Cerebellar nuclear complex (tissue), 1 donor: ENCODE results near the gene CCDC38.

Experiments used
- DNase-seq, 2 experiments: peaks; one replicate each; lab custom pipeline; 2025; lab: John Stamatoyannopoulos, UW

CCDC38 gene

DNA sequence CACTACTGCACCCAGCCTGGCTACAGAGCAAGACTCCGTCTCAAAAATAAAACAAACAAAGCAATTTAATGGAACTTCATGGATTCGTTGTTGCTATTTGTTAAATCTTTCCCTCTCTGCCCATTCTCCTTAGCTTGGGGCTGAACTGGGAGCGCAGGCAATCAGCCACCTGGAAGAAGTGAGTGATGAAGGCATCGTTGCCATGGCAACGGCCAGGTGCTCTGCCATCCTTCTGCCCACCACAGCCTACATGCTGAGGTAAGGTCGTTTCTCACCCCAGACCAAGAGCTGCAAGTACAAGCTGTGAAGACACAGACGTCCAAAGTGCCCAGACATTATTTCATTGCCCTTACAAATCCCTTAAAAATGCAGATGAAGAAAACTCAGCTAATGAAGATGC lies 19.8 kb upstream of the CCDC38 start:
- DNase-seq = no peak

DNA sequence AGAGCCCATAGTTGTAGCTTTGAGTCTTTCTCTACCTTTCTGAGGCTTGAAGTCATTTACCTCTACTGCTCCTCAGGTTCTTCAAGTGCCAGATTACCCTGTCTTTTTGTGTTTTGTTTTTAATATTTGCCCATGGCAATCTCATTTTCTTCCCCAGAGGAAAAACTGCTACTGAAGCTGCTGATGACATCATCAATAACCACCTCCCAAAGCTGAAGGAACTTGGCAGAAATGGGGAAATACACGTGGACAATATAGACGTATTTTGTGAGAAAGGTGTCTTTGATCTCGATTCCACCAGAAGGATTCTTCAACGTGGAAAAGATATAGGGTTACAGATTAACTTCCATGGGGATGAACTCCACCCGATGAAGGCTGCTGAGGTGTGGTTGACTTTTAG lies 17.8 kb upstream of the CCDC38 start:
- no peak for DNase-seq

DNA sequence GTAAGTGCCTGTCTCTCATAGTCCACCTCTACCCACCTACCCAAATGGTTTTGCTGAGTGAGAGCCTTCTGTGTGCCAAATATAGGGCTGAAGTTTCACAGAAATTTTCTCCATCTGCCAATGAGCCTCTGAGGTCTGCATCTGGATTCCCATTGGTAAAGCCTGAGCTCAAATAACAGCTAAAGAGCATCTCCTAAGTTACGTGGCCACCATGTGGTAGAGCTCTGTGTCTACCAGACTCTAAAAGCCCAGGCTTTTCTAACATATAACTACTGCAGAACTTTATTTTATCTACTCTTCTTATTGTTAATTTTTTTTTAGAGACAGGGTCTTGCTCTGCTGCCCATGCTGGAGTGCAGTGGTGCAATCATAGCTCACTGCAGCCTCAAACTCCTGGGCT lies 16.7 kb upstream of the CCDC38 start:
- no peak for DNase-seq

DNA sequence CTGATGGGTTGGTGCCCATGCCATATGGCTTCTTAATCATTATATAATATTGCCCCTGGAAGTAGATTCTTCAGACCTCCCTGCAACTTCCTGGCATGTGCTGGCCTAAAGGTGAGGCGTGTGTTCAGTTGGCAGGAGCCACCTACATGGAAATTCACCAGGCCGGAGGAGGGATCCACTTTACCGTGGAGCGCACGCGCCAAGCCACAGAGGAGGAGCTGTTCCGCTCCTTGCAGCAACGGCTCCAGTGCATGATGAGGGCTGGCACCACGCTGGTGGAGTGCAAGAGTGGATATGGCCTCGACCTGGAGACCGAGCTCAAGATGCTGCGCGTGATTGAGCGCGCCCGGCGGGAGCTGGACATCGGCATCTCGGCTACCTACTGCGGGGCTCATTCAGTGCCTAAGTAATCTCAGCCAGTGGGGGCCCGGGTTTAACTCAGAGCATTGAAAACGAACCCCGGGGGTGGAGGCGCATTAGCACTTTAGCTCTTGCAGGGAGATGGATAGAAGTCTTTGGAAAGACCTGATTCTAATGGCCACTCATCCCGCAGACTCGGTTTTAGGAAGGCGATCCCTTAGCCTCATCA lies 14.2 kb upstream of the CCDC38 start:
- peak; percentile 43 to 69 for DNase-seq

DNA sequence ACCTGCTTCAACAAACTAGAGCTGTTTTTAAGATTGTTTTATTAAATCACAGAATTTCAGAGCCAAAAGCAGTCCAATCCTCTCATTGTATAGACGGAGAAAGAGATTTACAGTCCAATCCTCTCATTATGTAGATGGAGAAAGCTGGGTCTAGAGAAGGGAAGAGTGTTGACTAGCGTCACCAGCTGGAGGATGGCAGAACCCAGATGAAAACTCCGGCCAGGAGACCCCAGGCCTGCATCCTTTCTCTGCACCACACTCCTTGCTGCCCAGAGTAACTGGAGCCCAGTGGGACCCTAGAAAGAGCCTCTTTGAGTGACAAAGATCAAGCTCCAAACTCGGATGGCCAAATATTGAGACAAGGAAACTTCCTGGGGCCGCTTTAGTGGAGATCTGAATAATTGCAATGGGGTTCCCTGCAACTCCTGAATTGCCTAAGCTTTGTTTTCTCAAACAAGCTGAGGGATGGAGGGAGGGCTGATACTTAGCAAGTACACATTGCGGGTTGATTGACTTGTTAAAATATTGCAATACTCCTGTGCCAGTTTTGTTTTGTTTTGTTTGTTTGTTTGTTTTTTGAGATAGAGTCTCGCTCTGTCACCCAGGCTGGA lies 13.2 kb upstream of the CCDC38 start:
- DNase-seq = no peak

DNA sequence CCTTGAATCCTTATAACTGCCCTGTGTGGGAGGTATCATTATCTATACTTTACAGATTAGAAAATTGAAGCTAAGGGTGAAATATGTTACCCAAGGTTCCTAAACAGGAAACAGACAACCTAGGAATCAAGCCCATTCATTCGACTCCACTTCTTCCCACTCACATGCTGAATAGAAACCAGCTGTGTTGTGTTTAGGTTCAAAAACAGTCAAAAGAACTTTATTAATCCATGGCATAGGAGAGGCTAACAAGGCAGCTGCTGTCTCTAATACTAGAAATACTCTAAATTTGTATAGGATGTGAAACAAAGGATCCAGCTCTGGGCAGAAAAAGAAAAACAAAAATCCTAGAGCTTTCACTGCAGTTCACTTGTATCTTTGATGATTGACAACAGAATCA lies 10.6 kb upstream of the CCDC38 start:
- DNase-seq = no peak

DNA sequence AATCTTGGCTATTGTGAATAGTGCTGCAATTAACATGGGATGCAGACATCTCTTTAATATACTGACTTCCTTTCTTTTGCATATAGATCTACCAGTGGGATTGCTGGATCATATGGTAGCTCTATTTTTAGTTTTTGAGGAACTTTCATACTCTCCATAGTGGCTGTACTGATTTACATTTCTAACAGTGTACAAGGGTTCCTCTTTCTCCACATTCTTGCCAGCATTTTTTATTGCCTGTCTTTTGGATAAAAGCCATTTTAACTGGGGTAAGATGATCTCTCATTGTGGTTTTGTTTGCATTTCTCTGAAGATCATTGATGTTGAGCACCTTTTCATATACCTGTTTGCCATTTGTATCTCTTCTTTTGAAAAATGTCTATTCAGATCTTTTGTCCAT lies 9.1 kb upstream of the CCDC38 start:
- DNase-seq = no peak

DNA sequence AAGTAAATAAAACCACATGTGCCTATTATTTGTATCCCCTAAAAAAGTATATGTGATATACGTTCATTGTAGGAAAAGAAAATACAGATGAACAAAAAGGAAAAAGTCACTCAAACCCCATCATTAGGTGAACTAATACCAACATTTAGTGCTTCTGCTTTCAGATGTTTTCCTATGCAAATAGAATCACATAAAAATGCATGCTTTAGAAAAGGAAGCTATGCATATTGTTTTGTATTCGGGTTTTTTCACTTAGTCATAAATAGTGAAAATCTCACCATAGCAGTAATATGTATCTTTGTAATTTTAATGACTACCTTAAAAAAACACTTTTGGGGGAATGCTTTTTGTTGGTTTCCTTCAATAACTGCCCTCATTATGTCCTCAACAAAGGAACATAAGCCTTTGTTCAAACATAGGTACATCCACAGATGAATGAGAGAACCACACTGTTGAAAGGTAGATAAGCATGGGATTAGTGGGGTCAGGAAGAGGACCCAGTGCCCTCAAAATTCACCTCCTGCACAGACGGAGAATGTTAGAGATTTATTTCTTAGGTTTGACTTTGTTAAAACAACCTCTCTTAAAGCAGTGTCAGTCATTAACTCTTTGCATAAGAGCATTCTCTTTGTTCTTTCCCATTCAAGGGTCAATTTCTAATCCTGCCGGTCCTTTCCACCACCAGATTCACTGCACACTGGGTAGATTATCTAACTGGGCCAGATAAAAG lies 7.2 kb upstream of the CCDC38 start:
- DNase-seq = no peak

DNA sequence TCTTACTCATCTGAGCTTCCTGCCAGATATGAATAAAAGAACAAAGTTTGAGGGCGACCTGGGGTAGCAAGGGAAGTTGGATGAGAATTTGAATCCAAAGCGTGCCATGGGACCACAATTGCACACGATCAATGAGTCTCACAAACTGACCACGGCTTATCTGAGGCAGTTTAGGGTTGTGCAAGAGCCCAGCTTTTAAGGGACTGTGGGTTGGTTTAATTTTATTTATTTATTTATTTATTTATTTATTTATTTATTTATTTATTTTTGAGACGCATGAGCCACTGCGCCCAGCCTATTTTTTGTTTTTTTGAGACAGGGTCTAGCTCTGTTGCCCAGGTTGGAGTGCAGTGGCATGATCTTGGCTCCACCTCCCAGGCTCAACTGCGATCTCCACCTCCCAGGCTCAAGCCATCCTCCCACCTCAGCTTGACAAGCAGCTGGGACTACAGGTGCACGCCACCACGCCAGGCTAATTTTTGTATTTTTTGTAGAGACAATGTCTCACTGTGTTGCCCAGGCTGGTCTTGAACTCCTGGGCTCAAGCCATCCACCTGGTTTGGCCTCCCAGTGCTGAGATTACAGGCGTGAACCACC lies 1.8 kb upstream of the CCDC38 start:
- no peak for DNase-seq

DNA sequence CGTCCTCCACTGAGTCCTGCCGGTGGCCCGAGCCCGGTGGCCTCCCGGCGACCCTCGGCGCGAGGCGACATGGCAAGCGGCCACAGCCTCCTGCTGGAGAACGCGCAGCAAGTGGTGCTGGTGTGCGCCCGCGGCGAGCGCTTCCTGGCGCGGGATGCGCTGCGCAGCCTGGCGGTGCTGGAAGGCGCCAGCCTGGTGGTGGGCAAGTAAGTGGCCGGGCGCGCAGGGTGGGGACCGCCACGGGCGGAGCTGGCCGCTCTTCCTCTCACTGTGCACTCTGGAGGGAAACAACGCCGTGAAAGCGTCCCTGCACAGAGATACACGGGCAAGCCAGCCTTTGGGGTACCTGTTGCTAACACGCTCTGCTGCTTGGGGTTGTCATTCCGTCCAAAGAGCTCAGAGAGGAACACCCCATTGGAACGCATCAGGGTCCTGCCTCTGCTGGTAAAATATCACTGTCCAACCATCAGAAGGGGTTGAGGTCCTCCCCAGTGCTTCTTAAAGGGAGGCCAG lies 972 bp upstream of the CCDC38 start, which contains the start of gene AMDHD1:
AMDHD1 (plus strand) TSS at position 2 of the 513 bp plus-strand sequence; CDS start at position 70, 68 bp downstream.
- no peak for DNase-seq

DNA sequence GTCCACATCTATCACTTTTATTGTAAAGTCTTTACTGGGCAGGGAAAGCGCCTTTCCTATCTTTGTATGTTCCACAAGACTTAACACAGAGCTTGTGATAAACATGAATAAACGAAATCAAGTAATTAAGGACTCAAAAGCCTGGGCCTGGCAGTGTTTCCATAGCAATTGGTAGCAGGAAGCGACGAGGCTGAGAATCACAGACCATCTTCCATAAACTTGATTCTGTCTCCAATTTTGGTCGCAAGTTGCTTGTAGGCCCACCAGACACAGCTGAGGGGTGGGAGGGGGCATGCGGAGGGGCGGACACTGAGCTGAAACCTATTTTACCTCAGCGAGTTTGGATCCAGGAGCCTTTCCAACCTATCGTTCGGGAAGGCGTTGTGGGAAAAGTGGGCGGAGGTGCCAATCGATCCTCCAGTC lies 302 bp downstream of the CCDC38 start:
- DNase-seq = no peak

DNA sequence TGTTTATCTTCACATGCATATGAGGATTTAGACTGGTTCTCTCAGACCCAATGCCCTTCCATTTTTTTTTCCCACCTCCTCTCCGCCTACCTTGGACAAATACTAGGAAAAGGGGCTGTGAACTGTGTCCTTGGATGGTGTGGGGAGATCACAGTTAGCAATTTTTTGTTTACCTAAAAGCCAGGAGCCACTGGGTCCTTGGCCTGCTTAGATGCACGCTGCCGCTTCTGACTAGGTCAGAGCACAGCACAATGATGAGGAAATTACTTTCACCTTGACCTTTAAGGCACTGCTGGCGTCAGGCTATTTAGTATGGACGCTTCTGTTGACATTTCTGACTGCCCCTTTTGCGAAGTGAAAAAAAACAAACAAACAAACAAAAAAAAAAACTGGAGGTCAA lies 1.9 kb downstream of the CCDC38 start:
- DNase-seq = no peak

DNA sequence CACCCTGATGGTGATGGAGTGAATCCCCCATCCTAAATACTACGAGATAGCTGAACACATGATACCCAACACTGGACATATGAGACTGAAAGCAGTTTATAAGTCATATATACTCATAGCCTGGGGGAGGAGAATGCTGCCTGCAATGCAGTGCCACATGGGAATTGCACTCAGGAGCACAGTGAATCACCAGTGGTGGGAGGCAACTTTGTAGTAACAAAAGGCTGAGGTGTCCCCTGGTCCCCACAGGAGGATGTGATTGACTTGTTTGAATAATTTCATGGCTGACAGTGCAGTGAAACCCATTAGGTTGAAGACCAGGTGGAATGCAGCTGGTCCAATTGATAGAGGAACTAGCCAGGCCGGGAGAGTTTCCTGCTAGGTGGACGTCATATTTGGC lies 20.2 kb downstream of the CCDC38 start:
- no peak for DNase-seq

DNA sequence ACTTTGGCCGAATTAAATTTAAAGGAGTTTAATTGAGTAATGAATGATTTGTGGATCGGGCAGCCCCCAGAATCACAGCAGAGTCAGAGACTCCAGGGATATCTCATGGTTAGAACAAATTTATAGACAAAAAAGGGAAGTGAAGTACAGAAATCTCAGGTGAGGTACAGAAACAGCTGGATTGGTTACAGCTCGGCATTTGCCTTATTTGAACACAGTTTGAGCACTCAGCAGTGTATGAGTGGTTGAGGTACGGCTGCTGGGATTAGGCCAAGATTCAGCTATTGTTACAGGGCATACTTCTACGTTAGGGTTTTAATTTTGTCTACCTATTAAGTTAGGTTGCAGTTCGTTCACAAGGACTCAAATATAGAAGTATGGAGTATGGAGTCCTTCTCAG lies 23.3 kb downstream of the CCDC38 start:
- no peak for DNase-seq

DNA sequence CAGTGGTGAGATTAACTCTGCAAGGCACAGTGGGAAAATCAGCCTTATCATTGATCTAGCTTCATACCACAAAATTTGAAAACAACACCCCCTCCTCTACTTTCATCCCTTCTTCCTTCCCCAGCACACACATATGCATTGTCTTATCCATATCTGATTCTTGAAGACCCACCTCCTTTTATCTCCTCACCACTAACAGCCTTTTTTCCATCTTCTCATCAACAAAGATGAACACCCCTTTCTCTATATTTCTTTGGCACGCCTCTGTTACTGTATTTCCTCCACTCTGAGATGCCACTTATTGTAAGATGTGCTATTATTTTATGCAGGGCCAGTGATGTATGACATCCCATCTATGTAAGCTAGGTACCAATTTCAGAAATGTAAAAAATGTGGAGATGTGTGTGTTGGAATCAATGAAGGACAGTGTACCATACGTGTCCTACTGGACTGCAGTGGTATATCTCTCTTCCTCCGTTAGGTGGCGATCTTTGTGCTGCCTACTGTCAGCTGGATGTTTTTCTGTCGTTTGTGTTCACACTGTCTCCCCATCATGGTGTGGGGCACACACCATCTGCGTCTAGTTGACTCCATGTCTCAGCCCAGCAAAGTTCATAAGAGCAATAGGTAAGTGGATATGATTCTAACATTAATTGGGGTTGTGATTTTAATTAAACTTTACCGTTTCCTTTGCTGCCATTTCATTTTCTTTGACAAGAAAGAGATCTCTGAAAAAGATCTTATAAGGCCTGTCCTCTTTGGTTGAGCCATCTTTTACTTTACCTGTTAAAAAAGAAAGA lies 24.0 kb downstream of the CCDC38 start:
- DNase-seq = no peak

DNA sequence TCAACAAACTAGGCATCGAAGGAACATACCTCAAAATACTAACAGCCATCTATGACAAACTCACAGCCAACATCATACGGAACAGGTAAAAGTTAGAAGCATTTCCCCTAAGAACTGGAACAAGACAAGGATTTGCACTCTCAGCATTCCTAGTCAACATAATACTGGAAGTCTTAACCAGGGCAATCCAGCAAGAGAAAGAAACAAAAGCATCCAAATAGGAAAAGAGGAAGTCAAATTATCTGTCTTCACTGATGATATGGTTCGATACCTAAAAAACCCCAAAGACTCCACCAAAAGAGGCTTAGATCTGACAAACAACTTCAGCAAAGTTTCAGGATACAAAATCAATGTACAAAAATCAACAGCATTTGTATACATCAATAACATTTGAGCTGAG lies 32.5 kb downstream of the CCDC38 start:
- no peak for DNase-seq

DNA sequence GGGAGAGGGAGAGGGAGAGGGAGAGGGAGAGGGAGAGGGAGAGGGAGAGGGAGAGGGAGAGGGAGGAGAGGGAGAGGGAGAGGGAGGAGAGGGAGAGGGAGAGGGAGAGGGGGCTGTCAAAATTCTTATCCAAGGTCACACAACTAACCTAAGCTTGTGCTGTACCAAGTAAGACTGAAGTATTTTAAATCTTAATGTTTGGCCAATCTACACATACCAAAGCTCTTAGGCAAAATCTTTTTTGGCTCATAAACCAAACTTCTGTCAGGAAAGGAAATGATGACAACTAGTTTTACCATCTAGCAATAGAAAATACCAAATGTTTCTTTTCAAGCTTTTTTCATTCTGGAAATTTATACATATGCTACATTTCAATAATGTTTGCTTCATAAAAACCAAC lies 33.8 kb downstream of the CCDC38 start:
- DNase-seq = no peak

DNA sequence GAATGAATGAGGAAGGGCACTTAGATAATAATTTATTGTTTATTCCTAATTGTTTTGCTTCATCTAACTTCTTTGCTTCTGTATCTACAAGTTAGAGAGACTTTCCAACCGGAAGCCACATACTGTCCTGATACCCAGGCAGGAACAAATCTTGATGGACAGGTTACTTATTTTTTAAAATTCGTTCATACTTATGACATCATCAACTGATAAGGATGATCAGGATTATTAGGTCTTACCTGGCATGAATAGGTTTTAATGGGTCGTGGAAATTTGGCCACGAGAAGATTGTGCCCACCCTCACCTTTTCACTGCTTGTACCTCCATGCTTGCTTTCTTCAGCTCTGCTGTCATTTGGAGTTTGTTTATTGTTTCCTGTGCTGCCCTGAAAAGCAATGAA lies 44.3 kb downstream of the CCDC38 start:
- no peak for DNase-seq

DNA sequence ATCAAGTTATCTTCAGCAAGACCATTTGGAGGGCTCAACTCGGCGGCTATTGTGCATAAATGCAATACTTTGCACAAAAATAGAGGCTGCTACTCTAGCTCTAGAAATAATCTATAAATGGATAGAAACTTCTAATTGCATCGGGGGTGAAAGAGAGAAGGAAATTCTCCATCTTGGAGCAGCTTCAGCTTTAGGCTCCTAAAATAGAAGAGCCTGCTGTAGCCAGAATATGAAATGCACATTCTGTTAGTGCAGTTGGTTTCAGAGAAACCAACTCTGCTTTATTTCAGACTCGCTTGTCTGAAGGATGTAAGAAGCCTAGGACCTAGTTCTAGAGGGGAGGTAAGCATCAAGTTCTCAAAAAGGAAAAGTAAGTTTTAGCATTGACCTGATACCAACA lies 45.6 kb downstream of the CCDC38 start:
- DNase-seq = no peak

DNA sequence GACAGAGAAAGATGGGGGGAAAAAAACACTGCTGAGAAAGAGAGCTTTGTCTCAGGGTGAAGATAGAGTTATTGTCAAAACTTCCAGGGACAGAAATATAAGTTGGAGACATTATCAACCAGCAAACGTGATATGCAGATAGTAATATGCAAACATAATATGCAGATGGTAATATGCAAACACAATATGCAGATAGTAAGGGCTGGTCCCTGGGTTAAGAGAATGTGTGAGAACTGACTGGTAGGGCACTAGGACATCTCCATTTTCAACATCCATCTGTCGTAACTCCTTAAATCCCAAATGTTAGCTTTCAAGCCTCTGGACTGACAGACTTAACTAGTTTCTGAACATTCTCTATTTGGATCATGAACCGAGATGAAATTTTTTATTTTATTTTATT lies 51.5 kb downstream of the CCDC38 start:
- no peak for DNase-seq

DNA sequence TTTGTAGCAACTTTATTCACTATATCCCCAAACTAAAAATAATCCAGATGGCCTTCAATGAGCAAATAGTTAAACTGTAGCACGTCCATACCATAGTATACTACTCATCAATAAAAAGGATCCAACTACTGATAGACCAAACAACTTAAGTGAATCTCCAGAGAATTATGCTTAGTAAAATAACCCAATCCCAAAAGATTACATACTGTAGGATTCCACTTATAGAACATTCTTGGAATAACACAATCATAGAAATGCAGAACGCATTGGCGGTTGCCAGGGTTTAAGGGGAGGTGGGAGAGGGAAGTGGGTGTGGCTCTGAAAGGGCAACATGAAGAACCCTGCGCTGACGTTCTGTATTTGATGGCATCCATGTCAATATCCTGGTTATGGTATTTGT lies 55.1 kb downstream of the CCDC38 start:
- DNase-seq = no peak

DNA sequence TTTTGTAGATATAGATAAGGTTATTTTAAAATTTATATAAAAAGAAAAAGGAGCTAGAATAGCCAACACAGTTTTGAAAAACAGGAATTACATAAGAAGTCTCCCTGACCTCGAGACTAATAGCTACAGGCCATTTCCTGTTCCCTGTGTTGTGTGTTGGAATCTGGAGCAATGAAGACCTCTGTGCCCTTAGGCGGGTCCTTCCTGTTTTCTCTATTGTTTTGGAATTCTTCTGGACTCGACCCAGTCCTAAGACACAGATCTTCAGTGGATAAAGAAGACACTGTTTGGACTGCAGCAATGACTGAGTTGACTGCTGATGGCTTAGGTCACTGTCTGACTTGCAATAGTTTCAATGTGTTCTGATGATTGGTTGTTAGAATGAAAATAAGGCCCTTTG lies 57.4 kb downstream of the CCDC38 start:
- DNase-seq = no peak
